NB4 (cell line): ENCODE results near the gene FBXO45.

Experiments
- MAX ChIP-seq: IDR thresholded peaks from 2 replicates; pipeline ENCODE4 v1.6.1; 2011; ENCODE audit warnings: low read depth, low read length
- MYC ChIP-seq: IDR thresholded peaks from 2 replicates; pipeline ENCODE4 v1.6.1; 2011; ENCODE audit warnings: low read depth, low read length
- POLR2A ChIP-seq: IDR thresholded peaks from 2 replicates; pipeline ENCODE4 v1.6.1; 2011; ENCODE audit warnings: mild to moderate bottlenecking; ENCODE audit not compliant: insufficient read length; ENCODE audit errors: extremely low read depth
- TF ChIP-seq, protein P1 (sequence below): IDR thresholded peaks from one replicate; pipeline ENCODE4 v1.5.1; 2012; ENCODE audit warnings: low read depth, low read length

DNA sequence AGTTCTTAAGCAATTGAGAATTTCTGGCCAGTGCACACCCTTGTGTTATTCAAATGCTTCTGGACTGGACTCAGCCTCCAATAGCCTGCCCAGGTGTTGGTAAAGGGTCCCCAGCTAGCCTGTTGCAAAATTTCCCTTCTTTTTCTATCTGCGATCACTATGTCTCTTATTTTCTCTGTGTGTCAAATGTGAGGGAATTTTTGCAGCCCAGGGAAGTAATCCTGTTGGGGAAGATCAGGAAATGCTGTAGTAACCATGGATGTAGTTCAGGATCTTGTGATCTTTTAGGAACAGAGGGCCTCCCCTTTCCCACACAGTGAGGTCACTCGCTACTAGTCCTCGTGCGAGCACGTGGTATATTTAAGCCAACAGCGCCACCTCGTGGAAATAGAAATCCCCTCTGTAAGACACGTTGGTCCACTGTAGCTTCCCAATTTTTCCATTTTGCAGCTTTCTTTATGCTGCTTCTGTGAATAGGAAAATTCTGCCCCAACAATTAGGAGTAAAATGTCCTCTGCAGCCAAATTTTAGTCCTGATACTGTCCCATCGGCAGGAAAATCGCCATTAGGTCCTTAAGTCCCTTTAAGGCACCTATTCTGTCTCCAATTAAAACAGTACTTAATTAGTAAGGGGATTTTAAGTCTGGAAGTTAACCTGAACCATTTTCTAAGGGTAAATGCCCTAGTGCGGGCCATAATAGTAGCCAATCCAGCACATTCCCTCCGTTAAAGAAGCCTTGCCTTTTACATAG lies 49.3 kb upstream of the FBXO45 start:
- TF ChIP-seq MAX (peak; percentile 100), POLR2A (no peak), MYC (peak; percentile 99)
- TF ChIP-seq, protein P1, sequence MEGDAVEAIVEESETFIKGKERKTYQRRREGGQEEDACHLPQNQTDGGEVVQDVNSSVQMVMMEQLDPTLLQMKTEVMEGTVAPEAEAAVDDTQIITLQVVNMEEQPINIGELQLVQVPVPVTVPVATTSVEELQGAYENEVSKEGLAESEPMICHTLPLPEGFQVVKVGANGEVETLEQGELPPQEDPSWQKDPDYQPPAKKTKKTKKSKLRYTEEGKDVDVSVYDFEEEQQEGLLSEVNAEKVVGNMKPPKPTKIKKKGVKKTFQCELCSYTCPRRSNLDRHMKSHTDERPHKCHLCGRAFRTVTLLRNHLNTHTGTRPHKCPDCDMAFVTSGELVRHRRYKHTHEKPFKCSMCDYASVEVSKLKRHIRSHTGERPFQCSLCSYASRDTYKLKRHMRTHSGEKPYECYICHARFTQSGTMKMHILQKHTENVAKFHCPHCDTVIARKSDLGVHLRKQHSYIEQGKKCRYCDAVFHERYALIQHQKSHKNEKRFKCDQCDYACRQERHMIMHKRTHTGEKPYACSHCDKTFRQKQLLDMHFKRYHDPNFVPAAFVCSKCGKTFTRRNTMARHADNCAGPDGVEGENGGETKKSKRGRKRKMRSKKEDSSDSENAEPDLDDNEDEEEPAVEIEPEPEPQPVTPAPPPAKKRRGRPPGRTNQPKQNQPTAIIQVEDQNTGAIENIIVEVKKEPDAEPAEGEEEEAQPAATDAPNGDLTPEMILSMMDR = peak; percentile 34
